ENCODE data around the gene MTFP1. TPM values are rescaled to one million over a fixed set of nuclear protein-coding genes. Genes with fewer than 3 reads are reported as not detected.
A peak's percentile ranks its signal among the peaks of the same experiment; 100 is the strongest.

Gene MTFP1
- total RNA-seq, 1 experiment from 2014 or later: 86.9 TPM

DNA sequence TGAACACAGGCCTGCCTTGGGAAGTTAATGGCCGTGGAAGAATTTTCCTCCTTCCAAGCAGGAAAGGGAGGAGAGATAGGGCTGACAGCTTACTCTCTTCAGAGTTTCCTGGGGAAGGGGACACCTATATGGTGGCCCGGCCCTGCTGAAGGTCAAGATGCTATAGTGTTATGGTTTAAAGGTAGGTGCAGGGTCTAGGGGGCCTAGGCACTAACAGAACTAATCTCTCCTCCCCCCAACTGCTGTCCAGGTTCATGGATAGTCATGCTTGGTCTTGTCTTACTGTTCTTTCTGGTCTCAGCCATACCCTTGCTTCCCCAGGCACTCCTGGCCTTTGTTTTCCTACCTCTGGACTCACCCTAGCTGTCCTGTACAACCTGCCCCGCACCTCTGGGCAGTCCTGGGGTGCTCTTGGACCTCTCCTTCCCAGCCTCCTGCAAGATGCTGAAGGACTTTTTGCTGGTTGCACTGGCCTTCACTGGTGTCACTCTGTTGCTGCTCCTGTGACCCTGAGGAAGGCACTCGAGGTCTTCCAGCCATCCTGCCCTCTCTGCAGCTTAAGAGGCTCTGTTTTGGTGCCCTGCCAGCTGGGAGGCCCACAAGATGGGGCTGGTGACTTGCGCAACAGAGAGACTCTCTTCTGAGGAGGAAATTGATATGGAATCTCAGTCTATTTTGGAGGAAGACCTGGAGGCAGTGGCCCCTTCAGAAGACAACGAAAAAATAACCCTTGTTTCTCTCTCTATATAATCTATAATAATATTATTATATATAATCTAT, 28.4 kb downstream of the MTFP1 start:
- no peaks in the 10 kb centered on the region for H3K9me3 ChIP-seq (ENCODE audit: low read depth, low read length, poor library complexity, severe bottlenecking)
- TF ChIP-seq, protein P1, sequence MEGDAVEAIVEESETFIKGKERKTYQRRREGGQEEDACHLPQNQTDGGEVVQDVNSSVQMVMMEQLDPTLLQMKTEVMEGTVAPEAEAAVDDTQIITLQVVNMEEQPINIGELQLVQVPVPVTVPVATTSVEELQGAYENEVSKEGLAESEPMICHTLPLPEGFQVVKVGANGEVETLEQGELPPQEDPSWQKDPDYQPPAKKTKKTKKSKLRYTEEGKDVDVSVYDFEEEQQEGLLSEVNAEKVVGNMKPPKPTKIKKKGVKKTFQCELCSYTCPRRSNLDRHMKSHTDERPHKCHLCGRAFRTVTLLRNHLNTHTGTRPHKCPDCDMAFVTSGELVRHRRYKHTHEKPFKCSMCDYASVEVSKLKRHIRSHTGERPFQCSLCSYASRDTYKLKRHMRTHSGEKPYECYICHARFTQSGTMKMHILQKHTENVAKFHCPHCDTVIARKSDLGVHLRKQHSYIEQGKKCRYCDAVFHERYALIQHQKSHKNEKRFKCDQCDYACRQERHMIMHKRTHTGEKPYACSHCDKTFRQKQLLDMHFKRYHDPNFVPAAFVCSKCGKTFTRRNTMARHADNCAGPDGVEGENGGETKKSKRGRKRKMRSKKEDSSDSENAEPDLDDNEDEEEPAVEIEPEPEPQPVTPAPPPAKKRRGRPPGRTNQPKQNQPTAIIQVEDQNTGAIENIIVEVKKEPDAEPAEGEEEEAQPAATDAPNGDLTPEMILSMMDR (conservative IDR thresholded peaks at IDR 0.05; ENCODE audit: low read depth, low read length): peak; percentile 23; the same call in 1 of the 2 replicates
- TF ChIP-seq EZH2 (IDR thresholded peaks at IDR 0.05; ENCODE audit: borderline replicate concordance, low read depth, low read length, poor library complexity, severe bottlenecking): no peak
- H3K4me1 ChIP-seq (ENCODE audit: insufficient read depth, low read length, poor library complexity, severe bottlenecking): no peaks in the 10 kb centered on the region
- no peaks in the 10 kb centered on the region for H3K36me3 ChIP-seq (ENCODE audit: insufficient read depth, low read length, poor library complexity, severe bottlenecking)
- DNase-seq (ENCODE audit: low spot score): peak; percentile 75
- H3K27ac ChIP-seq (ENCODE audit: low read depth, low read length, poor library complexity, severe bottlenecking): no peak overlapping the region
- intact Hi-C loops (cut with micrococcal nuclease; ENCODE audit: unreplicated experiment): no loop called here
- H3K4me3 ChIP-seq (ENCODE audit: low read depth, low read length, poor library complexity, severe bottlenecking): no peak overlapping the region
- ChIA-PET CTCF (no interaction called here), POLR2A (ENCODE audit: low non-redundant PET) (no interaction called here)
- no TSS peak for BruUV-seq (replicated peaks)
- no peaks in the 10 kb centered on the region for H3K27me3 ChIP-seq (replicated peaks; ENCODE audit: insufficient read depth, low read depth, low read length, poor library complexity)

GRCh38 chr22:30455075-30455840, 29.7 kb downstream of the MTFP1 start:
- no peak overlapping the region for H3K27ac ChIP-seq (ENCODE audit: low read depth, low read length, poor library complexity, severe bottlenecking)
- TF ChIP-seq, protein P1 (conservative IDR thresholded peaks at IDR 0.05; ENCODE audit: low read depth, low read length): no peak
- no peak for TF ChIP-seq EZH2 (IDR thresholded peaks at IDR 0.05; ENCODE audit: borderline replicate concordance, low read depth, low read length, poor library complexity, severe bottlenecking)
- POLR2A ChIA-PET (ENCODE audit: low non-redundant PET): no interaction called here
- no peaks in the 10 kb centered on the region for H3K36me3 ChIP-seq (ENCODE audit: insufficient read depth, low read length, poor library complexity, severe bottlenecking)
- intact Hi-C loops (cut with micrococcal nuclease; ENCODE audit: unreplicated experiment): no loop called here
- no peak for DNase-seq (ENCODE audit: low spot score)
- H3K4me3 ChIP-seq (ENCODE audit: low read depth, low read length, poor library complexity, severe bottlenecking): no peak overlapping the region
- CTCF ChIA-PET: no interaction called here
- no peaks in the 10 kb centered on the region for H3K9me3 ChIP-seq (ENCODE audit: low read depth, low read length, poor library complexity, severe bottlenecking)
- no peaks in the 10 kb centered on the region for H3K4me1 ChIP-seq (ENCODE audit: insufficient read depth, low read length, poor library complexity, severe bottlenecking)
- no peaks in the 10 kb centered on the region for H3K27me3 ChIP-seq (replicated peaks; ENCODE audit: insufficient read depth, low read depth, low read length, poor library complexity)
- no TSS peak for BruUV-seq (replicated peaks)

GRCh38 chr22:30457981-30458380, 32.4 kb downstream of the MTFP1 start:
- Histone ChIP-seq H3K27ac (ENCODE audit: low read depth, low read length, poor library complexity, severe bottlenecking) (no peak overlapping the region), H3K9me3 (ENCODE audit: low read depth, low read length, poor library complexity, severe bottlenecking) (no peaks in the 10 kb centered on the region), H3K4me1 (ENCODE audit: insufficient read depth, low read length, poor library complexity, severe bottlenecking) (no peaks in the 10 kb centered on the region), H3K36me3 (ENCODE audit: insufficient read depth, low read length, poor library complexity, severe bottlenecking) (no peaks in the 10 kb centered on the region), H3K4me3 (ENCODE audit: low read depth, low read length, poor library complexity, severe bottlenecking) (no peak overlapping the region), H3K27me3 (replicated peaks; ENCODE audit: insufficient read depth, low read depth, low read length, poor library complexity) (no peaks in the 10 kb centered on the region)
- DNase-seq (ENCODE audit: low spot score): no peak
- BruUV-seq (replicated peaks): no TSS peak
- intact Hi-C loops (cut with micrococcal nuclease; ENCODE audit: unreplicated experiment): no loop called here
- ChIA-PET POLR2A (ENCODE audit: low non-redundant PET) (no interaction called here), CTCF (interaction anchor here (0.7 kb wide), 2 partner anchors 14 to 197 kb away, joined by 6 to 10 read pairs; no protein-coding TSS in a partner anchor)
- TF ChIP-seq EZH2 (IDR thresholded peaks at IDR 0.05; ENCODE audit: borderline replicate concordance, low read depth, low read length, poor library complexity, severe bottlenecking): no peak
- TF ChIP-seq, protein P1 (conservative IDR thresholded peaks at IDR 0.05; ENCODE audit: low read depth, low read length): no peak
